GM12891 (cell line): ENCODE results near the gene CRTC2.

ENCODE experiments used
- PAX5 ChIP-seq: IDR thresholded peaks from 2 replicates; pipeline ENCODE4 v1.6.1; 2011; ENCODE audit warnings: low read length, moderate library complexity, mild to moderate bottlenecking; ENCODE audit not compliant: insufficient read depth, severe bottlenecking
- POLR2A ChIP-seq: IDR thresholded peaks from 2 replicates; pipeline ENCODE4 v1.6.1; 2011; ENCODE audit warnings: low read depth, low read length, control low read depth
- POLR2AphosphoS5 ChIP-seq: IDR thresholded peaks from 2 replicates; pipeline ENCODE4 v1.6.1; 2011; ENCODE audit warnings: low read depth, low read length, control low read depth
- POU2F2 ChIP-seq: IDR thresholded peaks from 2 replicates; pipeline ENCODE4 v1.6.1; 2011; ENCODE audit warnings: low read depth, mild to moderate bottlenecking, control low read depth, low read length, moderate library complexity
- TAF1 ChIP-seq: IDR thresholded peaks from 2 replicates; pipeline ENCODE4 v1.6.1; 2011; ENCODE audit warnings: low read depth, low read length, control low read depth

GRCh38 chr1:153968000-153968363 is 9.6 kb upstream of the CRTC2 start:
- TF ChIP-seq POLR2A, result no peak
- TF ChIP-seq POU2F2, result no peak
- TF ChIP-seq POLR2AphosphoS5, result no peak
- no peak for TF ChIP-seq TAF1
- no peak for TF ChIP-seq PAX5
